ENCODE measurements around the gene PHF19.

Gene PHF19

DNA sequence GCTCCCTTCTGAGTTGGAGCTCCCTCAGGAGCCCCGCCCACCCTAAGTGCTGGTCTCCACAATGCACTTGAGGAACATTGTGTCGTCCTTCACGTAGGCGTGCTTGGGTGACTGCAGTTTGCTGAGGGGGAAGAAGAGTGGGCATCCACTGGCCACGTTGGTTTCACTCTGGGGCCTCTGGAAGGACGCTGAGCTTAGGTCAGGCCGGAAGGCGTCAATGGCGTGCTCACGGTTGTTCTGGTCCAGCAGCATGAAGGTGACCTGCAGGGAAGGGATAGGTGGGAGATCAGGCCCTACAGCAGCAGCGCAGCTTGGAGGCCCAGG is 28.0 kb upstream of the PHF19 start:
- TF ChIP-seq CTCF (conservative IDR thresholded peaks at IDR 0.05; ENCODE audit: control insufficient read depth, insufficient read depth, low read depth, low read length), result no peak
- DNase-seq (ENCODE audit: low read depth), result no peak
- H3K4me3 ChIP-seq (ENCODE audit: control insufficient read depth, low read depth, low read length), result no peak overlapping the region

GRCh38 chr9:120904061-120904977 is 27.3 kb upstream of the PHF19 start:
- DNase-seq (ENCODE audit: low read depth), result no peak
- no peak overlapping the region for H3K4me3 ChIP-seq (ENCODE audit: control insufficient read depth, low read depth, low read length)
- TF ChIP-seq CTCF (conservative IDR thresholded peaks at IDR 0.05; ENCODE audit: control insufficient read depth, insufficient read depth, low read depth, low read length), result no peak

GRCh38 chr9:120902569-120903535 is 25.9 kb upstream of the PHF19 start:
- no peak for TF ChIP-seq CTCF (conservative IDR thresholded peaks at IDR 0.05; ENCODE audit: control insufficient read depth, insufficient read depth, low read depth, low read length)
- DNase-seq (ENCODE audit: low read depth), result no peak
- H3K4me3 ChIP-seq (ENCODE audit: control insufficient read depth, low read depth, low read length), result no peak overlapping the region

DNA sequence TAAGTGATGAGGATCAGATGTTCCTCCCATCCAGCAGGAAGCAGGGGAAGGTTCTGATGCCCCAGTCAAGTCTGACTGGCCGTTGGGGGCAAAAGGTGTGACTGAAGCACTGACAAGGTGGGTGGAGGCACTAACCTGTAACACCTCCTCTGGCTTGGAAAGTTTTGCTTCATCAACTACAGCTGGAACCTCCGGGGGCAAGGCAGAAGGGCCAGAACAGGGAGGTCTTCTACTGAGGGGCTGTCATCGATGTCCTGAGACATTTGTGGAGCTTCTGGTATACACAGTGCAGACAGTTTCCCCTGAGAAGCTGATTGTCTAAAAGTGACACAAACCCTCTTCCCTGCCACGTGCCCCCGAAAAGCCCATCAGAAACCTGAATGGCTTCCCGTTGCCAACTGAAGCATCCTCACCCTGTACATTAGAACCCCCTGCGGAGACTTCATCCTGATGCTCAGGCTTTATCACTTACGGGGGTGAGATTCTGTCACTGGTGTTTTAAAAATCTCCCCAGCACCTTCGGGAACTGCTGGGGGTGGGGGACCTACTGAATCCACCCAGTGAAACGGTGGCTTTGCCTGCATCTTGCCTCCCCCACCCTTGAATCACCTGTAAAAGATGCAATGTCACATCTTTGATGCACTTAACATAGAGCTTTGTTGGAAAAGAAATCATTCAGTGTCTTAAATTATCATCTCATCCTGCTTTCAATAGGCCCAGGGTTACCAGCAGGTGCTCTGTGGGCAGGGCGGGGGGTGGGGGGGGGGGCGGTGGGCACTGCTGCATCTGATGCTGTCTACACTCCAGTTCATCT is 25.0 kb upstream of the PHF19 start:
- DNase-seq (ENCODE audit: low read depth), result no peak
- H3K4me3 ChIP-seq (ENCODE audit: control insufficient read depth, low read depth, low read length), result no peak overlapping the region
- TF ChIP-seq CTCF (conservative IDR thresholded peaks at IDR 0.05; ENCODE audit: control insufficient read depth, insufficient read depth, low read depth, low read length), result no peak

DNA sequence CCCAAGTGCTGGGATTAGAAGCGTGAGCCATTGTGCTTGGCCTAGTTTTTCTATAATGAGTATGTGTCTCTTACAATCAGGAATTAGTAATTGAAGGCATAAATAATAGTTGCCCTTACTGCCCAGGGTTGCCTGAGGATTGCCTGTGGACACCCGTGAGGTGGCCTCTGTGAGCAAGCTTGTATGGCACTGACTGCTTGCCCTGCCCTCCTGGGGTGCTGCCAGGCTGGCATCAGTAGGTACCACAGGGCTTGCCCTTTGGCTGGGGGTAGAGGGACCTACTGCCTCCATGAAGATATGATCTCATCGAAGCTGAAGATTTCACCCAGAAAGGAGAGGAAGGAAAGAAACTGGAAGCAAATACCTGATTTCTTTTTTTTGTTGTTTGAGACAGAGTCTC is 23.8 kb upstream of the PHF19 start:
- TF ChIP-seq CTCF (conservative IDR thresholded peaks at IDR 0.05; ENCODE audit: control insufficient read depth, insufficient read depth, low read depth, low read length), result no peak
- no peak for DNase-seq (ENCODE audit: low read depth)
- H3K4me3 ChIP-seq (ENCODE audit: control insufficient read depth, low read depth, low read length), result no peak overlapping the region

DNA sequence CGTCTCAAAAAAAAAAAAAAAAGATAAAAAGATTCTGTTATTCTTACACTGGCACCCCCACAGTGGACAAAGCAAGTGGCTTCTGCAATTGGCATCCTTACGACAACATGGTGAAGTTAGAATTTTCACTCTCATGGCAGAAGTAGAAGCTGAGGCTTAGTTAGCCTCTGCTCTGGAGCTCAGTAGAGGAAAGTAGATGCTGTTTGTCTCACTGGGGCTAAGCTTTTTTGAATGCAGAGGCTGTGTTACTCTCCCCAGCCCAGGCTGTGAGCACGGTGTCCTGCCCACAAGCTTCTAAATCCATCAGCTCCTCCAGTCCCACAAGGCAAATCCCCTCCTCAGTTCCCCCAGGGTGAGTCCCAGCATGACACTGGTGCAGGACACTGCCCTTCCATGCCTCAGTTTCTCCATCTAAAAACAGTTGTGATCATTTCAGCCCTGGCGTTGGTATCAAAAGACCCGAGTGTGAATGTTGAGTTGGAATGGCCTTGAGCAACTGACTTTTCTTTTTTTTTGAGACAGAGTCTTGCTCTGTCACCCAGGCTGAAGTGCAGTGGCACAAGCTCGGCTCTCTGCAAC is 22.6 kb upstream of the PHF19 start:
- TF ChIP-seq CTCF (conservative IDR thresholded peaks at IDR 0.05; ENCODE audit: control insufficient read depth, insufficient read depth, low read depth, low read length), result no peak
- no peak for DNase-seq (ENCODE audit: low read depth)

More for the DNA sequence above, 22.6 kb upstream of the PHF19 start:
- no peak overlapping the region for H3K4me3 ChIP-seq (ENCODE audit: control insufficient read depth, low read depth, low read length)

Data from fibroblast of mammary gland (primary cell).